Esophagus squamous epithelium (tissue), 4 donors: ENCODE data around the gene NARS2.

ENCODE experiments used
- CTCF ChIP-seq, 6 experiments: fragments of 450-650 bp in 4 of 6; fragments of 200-600 bp in 2 of 6; sonication (generic) in 2 of 6; IDR thresholded peaks; one replicate each; pipeline ENCODE4 v1.5.1; 2016 to 2019; ENCODE audit warnings: antibody characterized with exemption in 6 of 6, mild to moderate bottlenecking in 4 of 6, moderate library complexity in 4 of 6
- POLR2A ChIP-seq, 4 donors: fragments of 450-650 bp; IDR thresholded peaks; one replicate each; pipeline ENCODE4 v1.6.1; 2017; ENCODE audit warnings: antibody characterized with exemption in 4 of 4, mild to moderate bottlenecking in 4 of 4, moderate library complexity in 3 of 4

GRCh38 chr11:78478536-78478935 is 96.1 kb downstream of the NARS2 start:
- TF ChIP-seq POLR2A (IDR thresholded peaks at IDR 0.05): no peak
- TF ChIP-seq CTCF (IDR thresholded peaks at IDR 0.05): no peak
